ENCODE data around the gene GNPDA1. TPM values are rescaled to one million over a fixed set of nuclear protein-coding genes. Genes with fewer than 3 reads are reported as not detected.

The GNPDA1 gene
- total and polyA plus RNA-seq, 2 of the 8 experiments (the other 6 are each of a cell fraction or from before 2014, with no cell fraction given): 33.0 to 94.3 TPM

DNA sequence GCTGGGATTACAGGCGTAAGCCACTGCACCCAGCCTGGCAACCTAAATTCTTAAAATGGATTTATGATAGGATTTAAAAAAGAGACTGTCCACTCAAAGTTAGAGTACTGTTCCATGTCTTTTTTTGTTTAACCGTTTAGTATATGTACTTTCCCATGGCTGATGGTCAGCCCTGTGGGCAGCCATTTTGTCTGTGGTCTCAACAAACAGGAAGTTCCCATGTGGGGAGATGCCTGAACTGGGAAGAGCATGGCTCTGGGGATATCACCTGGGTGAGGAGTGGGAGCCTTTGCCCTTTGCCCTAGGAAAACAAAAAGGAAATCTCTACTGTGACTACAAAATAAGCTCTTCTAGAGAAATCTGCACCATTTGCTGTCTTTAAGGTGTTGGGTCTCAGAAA lies 27.5 kb upstream of the GNPDA1 start:
- no peak overlapping the region for H2BK5ac ChIP-seq (ENCODE audit: low read depth, low read length)
- H3K27ac ChIP-seq (ENCODE audit: low read depth, low read length): no peak overlapping the region
- H3K79me2 ChIP-seq (ENCODE audit: control insufficient read depth in 1 of 2, insufficient read depth in 2 of 2, low read length in 2 of 2): no peaks in the 10 kb centered on the region
- H3K9ac ChIP-seq (replicated peaks in 1 of 4; ENCODE audit: extremely low read depth in 1 of 4, low read depth in 3 of 4, low read length in 3 of 4): no peak overlapping the region
- no peaks in the 10 kb centered on the region for H3K4me1 ChIP-seq (replicated peaks in 1 of 4; ENCODE audit: control insufficient read depth in 3 of 4, insufficient read depth in 4 of 4, low read length in 3 of 4)
- no peaks in the 10 kb centered on the region for H4K20me1 ChIP-seq (replicated peaks in 1 of 2; ENCODE audit: control insufficient read depth in 1 of 2, insufficient read depth in 2 of 2, low read length in 2 of 2)
- ChIA-PET POLR2A (ENCODE audit: partially characterized antibody) (no interaction called here), CTCF (ENCODE audit: partially characterized antibody) (no interaction called here)
- H3K23me2 ChIP-seq (ENCODE audit: low read depth, low read length): no peaks in the 10 kb centered on the region
- H2AK5ac ChIP-seq (ENCODE audit: low read depth, low read length): no peak overlapping the region
- no peak overlapping the region for H2BK12ac ChIP-seq (ENCODE audit: low read depth, low read length)
- FAIRE-seq: no peak
- no peaks in the 10 kb centered on the region for H3K27me3 ChIP-seq (replicated peaks in 1 of 4; ENCODE audit: control insufficient read depth in 3 of 4, extremely low read depth in 1 of 4, insufficient read depth in 3 of 4, low read length in 3 of 4)
- H2BK15ac ChIP-seq (ENCODE audit: low read length): no peak overlapping the region
- no peak overlapping the region for H2BK120ac ChIP-seq (replicated peaks; ENCODE audit: low read depth, low read length)
- no peak overlapping the region for H4K5ac ChIP-seq (ENCODE audit: insufficient read length, low read depth, low read length)
- peak overlapping the region; percentile 71 for H2AFZ ChIP-seq (ENCODE audit: low read length)
- peak in 1 of 2 experiments; percentile 35 for DNase-seq (ENCODE audit: low read depth in 1 of 2, low spot score in 2 of 2)
- TF ChIP-seq TAF7 (optimal IDR thresholded peaks at IDR 0.05; ENCODE audit: borderline replicate concordance, low read depth, low read length) (no peak), YY1 (IDR thresholded peaks at IDR 0.05; ENCODE audit: low read depth, low read length) (0 out of 2 replicates have a peak, but pooled peaks have one; percentile 58)
- no peak overlapping the region for H2BK20ac ChIP-seq (ENCODE audit: low read length)
- no peak overlapping the region for H3K56ac ChIP-seq (replicated peaks; ENCODE audit: insufficient read length, low read depth, low read length)
- no peaks in the 10 kb centered on the region for H3K9me3 ChIP-seq (ENCODE audit: insufficient read depth in 2 of 2, low read depth in 1 of 2, low read length in 1 of 2)
- H3K14ac ChIP-seq (ENCODE audit: insufficient read length): no peak overlapping the region
- no peak overlapping the region for H4K91ac ChIP-seq (replicated peaks; ENCODE audit: insufficient read length, low read length)
- no peak overlapping the region for H3K4me3 ChIP-seq (ENCODE audit: extremely low read depth in 1 of 4, insufficient read depth in 2 of 4, low read depth in 3 of 4, low read length in 4 of 4)
- no peak overlapping the region for H3K23ac ChIP-seq (ENCODE audit: insufficient read length)
- no peak overlapping the region for H3K18ac ChIP-seq (ENCODE audit: extremely low read depth, low read length)
- H3K4ac ChIP-seq (replicated peaks; ENCODE audit: insufficient read length, low read depth, low read length): no peak overlapping the region
- WGBS, 2 experiments (ENCODE audit: extremely low coverage in 1 of 2, insufficient coverage in 1 of 2, insufficient read length in 1 of 2, insufficient replicate concordance in 2 of 2, low coverage in 1 of 2, low lambda C conversion rate in 2 of 2, missing lambda C conversion rate in 1 of 2): 97% methylated on average over 2 of the region's 2 CpGs; no CpG with 5 or more reads in 1 of the 2 experiments
- H3K79me1 ChIP-seq (ENCODE audit: low read depth, low read length): no peaks in the 10 kb centered on the region
- H4K8ac ChIP-seq (ENCODE audit: extremely low read depth, insufficient read depth, low read length): no peak overlapping the region
- no peak overlapping the region for H3K4me2 ChIP-seq (ENCODE audit: insufficient read depth in 1 of 2, low read depth in 2 of 2, low read length in 2 of 2)
- H3K36me3 ChIP-seq (ENCODE audit: control insufficient read depth in 2 of 4, insufficient read depth in 4 of 4, low read length in 3 of 4): no peaks in the 10 kb centered on the region

Data from H1 (cell line).